ENCODE data around the gene ACP6.

ACP6 gene

GRCh38 chr1:147598621-147599361 lies 71.5 kb downstream of the ACP6 start:
- peak overlapping the region in 20 of 21 experiments; percentile 57 to 90 (median 84) for H3K27ac ChIP-seq
- peak overlapping the region; percentile 60 to 78 (median 67) for H3K4me3 ChIP-seq

- Histone ChIP-seq H3K4me3 (no peak overlapping the region), H3K27ac (no peak overlapping the region)
Measured at GRCh38 chr1:147597010-147597409, 73.3 kb downstream of the ACP6 start.
